Astrocyte of the hippocampus (primary cell): Measurements from ENCODE around the gene IHH.
A peak's percentile ranks its signal among the peaks of the same experiment; 100 is the strongest.

ENCODE experiments used
- DNase-seq: peaks from one replicate; pipeline ENCODE4 v3.0.0; 2011; ENCODE audit warnings: low read depth, low spot score

The IHH gene

DNA sequence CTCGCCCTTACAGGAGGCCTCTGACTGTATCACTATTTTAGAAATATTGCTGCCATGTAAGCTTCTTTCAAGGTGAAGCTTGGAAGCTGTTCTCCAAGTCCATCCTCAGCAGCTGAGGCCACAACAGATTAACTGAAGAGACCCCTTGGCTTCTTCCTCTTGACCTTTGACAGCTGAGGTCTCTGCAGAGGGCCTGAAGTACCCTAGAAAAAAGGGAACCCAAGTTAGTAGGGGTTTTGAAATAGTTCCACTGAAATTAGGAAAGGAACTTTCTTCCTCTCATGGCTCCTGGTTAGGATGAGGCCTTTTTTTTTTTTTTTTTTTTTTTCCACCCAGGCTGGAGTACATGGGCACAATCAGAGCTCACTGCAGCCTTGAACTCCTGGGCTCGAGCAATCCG, 15.5 kb upstream of the IHH start:
- no peak for DNase-seq

DNA sequence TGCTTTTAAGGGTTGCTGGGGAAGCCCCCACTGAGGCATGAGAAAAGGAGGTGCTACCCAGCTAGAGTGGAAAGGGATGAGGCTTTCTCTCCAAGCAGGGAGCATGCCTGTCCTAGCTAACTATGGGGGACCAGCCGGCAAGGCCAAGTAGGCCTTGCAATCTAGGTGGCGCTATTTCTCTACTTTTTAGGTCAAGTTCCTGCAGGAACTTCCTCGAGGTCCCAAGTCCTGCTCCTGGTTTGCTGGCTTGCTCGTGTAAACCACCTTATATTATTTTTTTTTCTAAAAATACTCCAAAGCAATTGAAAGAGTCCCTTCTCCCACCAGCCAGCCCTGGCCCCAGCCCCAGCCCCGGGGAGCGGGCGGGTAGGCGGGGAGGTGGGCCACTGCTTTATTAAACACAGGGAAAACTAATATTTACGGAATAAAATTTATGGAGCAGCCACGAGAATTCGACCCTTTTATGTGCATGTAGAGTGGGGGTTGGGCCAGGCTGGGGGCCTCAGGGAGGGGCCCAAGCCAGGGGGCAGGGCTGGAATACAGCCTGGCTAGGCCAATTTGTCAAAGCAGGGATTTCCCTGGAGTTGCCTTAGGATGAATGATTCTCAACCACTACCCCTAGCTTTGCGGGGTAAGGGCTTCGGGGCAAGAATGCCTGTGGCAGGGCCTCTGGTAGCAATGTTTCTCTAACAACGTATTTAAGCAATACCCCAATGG, 12.8 kb upstream of the IHH start:
- peak; percentile 80 for DNase-seq

DNA sequence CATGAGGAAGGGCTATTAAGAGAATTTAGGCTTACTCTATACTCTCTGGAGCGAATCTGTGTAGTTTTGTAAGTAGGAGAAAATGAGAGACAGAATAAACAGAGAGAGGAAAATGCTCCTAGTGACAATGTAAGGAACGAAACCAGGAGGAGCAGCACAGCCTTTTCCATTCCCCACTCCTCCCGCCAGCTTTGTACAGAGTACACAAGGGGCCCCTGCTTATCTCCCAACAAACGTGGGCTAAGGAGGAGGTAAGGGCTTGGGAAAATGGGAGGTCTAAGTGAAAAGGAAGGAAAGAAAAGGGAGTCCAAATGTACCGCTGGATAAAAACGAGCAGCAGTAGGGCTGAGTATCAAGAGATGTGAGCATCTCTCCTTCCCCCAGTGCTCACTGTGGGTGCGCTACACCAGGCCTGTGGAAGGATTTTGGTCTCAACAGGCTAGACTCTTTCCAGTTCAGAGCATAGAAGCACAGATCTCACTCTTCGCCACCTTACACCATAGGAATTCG, 12.1 kb upstream of the IHH start:
- no peak for DNase-seq

DNA sequence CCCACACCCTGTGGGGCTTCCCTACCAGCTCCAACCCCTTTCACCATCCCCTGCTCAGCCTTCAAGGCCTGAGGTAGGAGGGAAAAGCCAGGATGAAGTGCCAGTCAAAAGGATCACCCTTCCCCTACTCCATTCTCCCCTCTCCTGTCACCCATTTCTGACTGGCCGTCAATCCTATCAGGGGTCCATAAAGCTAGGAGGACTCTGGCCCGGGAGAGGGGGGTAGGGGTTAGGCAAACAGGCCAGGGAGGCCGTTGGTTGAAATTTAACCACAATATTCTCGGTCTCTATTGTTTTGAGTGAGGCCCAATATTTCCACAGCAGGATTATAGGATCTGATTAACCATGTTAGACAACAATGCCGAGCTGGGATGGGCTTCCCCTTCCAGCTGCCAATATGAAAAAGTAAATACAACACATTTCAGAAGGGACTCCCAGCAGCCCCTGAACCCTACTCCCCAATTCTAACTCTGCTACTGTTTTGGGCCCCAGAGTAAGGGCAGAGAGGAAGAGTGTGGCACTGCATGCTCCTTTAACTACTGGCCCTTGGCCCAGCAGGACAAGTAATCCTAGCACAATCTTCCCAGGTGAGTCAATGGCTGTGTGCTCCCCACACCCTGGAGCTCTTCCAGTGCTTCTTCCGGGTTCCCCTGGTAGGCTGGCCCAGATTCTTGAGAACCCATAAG, 10.6 kb upstream of the IHH start:
- no peak for DNase-seq

DNA sequence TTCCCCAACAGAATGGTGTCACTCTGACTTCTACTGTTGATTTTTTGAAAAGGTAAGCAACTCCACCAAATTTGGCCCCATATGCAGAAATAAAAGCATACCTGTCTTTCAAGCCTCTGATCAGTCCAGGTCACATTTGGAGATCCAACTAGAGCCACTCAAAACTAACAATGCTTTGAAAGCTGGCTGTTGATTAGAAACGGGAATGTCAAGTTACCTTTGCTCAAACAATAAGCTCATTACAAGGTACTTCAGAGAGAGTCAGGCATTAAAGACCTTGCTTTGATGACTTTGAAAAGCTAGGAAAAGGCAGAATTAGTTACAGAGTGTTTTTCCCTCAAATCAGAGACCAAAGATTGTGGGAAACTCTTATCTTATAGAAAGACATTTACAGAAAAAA, 4.8 kb upstream of the IHH start:
- DNase-seq, result no peak

DNA sequence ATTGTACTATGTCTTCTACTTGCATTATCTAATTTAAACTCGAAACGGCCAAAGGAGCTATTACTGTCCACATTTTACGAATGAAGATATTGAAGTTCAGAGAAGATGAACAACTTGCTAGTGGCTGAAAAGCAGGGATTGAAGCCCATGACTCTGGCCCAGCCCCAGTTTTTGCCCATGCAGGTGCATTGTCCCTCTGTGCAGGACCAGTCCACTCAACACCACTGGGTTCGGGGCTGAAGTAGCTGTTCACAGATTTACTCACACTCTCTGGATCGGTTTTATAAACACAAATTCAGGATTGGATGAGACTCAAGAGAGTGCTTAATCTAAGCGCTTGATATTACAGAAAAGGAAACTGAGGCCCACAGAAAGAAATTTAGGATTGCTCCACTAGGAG, 1.4 kb upstream of the IHH start:
- DNase-seq, result no peak

DNA sequence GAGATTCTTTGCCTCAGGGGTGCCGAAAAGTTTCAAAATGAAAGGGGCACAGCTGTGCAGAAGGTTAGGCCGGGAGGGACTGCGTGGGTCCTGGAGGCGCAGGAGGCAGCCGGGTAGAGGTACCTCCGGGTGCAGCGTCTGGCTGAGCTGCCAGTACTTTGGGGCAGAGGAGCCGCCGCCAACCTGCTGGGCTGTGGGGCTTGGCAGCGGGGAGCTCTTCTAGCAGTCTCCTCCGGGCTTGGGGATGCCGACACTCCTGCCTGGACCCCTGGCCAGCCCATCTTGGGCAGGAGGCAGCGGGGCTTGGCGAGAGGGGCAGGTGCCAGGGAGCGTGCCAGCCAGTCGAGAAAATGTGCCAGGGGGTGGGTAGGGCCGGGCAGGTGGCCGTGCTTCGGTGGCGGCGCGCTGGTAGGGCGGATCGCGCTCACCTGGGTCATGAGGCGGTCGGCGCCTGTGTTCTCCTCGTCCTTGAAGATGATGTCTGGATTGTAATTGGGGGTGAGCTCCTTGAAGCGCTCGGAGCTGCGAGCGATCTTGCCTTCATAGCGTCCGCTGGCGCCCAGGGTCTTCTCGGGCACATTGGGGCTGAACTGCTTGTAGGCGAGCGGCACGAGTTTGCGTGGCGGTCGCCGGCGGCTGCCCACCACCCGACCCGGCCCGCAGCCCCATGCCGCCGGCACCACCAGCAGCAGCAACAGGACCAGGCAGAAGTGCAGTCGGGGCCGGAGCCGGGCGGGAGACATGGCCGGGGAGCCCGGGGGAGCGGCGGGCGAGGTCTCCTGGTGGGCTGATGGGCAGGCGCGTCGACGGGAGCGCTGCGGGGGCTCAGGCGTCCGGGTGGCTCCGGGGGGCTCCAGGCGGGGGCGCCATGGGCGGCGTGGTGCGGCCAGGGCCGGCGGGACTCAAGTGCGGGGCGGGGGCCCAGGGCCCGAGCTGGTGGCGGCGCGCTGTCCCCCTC, 717 bp downstream of the IHH start:
- peak; percentile 35 for DNase-seq

DNA sequence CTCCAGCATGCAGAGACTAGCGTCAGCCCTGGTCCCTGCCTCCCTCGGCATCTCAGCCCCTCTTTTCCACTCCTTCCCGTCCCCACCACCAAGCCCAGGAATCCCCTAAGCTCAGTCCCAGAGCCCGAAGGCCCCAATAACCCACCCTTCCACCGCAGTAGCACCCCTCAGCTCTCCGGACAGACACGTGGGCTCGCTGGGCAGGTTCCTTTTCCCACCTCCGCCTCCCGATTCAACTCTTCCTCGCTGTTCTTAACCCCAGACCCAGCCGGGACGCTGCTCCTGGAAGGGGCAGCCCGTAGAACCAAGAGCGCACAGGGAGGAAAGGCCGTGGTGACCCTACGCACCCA, 1.4 kb downstream of the IHH start:
- DNase-seq, result peak; percentile 41

DNA sequence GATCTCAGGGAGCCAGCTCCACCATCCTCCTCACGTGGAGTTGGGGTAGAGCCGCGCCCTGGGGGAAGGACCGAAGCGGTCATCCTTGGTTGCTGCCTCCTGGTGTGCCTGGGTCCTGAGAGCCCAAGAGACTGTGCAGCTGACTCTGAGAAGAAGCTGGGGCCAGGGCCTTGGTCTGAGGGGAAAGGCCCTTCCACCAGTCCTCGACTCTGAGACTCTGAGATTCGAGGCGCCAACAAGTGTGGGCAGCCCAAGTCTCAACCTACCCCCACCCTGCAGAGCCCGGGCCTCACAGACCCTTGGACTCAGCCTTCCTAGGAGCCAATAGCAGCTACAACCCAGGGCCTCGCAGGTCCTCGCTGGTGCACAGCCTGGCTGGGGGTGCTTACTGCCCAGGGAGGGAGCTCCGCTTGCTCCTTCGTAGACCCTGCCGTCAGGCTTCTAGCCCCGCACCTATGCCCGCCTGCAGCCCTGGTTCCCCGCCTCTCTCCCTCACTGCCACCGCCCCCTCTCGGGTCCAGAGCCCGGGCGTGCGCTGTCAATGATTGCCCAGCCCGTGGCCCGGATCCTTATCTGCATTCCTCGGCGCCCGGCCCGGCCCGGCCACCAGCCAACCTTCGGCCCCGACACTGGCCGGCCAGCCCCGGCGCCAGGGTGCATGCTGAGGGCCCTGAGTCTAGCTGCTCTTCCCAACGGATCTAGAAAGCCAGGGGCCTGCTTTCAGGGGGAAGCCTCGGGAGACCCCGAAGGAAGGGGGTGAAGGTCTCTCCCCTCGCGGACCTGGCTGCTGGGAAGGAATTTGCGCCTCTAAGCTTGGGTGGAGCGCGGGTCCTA, 2.0 kb downstream of the IHH start:
- peak; percentile 63 for DNase-seq

DNA sequence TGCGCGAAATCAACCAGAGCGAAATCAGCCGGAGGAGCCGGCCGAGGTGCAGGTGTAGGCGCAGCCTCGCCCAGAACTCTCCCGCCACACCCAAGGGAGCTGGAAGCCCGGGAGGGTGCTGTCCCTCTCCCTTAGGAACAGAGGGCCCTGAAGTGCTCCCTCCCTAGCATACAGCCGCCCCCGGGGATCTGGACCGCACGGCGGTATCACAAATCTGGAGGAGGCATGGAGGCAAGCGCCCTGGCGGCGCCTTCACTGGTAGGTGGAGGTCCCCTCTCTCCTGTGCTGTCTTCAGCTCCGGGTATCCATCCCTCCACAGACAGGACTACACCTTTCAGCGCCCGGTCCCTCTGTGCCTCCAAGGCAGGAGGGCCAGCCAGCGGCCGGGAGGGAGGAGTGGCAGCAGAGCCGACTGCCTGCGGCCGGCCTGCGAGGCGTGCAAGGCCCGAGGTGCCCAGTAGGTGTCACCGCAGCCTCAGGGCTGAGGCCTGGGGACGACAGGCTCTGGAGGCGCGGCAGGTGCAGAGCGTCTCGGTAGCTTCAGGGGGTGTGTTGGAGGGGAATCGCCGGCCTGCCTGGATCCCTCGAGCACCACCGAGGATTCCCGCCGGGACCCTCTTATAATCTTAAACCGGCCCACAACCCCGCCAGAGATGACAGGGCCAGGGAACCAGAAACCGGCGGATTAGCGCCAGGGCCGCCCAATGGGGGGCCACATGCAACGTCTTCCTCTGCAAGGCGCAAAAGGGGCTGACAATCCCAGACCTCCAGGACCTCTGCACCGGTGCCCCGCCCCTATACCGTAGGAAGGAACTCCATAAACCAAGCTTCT, 2.8 kb downstream of the IHH start:
- peak; percentile 90 for DNase-seq

DNA sequence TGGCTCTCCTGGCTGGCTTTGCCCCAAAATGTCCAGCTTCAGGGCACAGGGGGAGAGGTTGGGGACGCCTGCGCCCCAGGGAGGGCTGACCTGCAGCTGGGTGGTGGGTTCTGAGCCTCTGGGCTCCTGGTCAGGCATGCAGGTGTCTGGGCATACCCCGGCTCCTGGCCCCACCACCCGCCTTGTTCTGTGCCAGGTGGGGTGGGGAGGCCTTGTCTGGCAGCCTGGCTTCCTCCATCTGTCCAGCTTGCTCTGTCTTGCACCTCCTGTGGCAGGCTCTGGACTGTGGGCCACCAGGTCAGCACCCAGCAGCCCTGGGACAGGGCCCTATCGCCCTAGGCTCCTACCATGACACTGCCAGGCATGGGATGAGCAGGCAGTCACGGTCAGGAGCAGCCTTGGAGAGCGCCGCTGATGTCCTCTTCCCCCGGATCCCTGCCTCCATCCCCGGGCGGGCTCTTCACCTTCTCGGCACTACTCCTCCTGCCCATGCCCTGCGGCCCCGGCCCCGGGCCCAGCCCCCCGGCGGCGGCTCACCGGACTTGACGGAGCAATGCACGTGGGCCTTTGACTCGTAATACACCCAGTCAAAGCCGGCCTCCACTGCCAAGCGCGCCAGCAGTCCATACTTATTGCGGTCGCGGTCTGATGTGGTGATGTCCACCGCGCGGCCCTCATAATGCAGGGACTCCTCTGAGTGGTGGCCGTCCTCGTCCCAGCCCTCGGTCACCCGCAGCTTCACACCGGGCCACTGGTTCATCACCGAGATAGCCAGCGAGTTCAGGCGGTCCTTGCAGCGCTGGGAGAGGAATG, 3.6 kb downstream of the IHH start:
- peak; percentile 24 for DNase-seq

DNA sequence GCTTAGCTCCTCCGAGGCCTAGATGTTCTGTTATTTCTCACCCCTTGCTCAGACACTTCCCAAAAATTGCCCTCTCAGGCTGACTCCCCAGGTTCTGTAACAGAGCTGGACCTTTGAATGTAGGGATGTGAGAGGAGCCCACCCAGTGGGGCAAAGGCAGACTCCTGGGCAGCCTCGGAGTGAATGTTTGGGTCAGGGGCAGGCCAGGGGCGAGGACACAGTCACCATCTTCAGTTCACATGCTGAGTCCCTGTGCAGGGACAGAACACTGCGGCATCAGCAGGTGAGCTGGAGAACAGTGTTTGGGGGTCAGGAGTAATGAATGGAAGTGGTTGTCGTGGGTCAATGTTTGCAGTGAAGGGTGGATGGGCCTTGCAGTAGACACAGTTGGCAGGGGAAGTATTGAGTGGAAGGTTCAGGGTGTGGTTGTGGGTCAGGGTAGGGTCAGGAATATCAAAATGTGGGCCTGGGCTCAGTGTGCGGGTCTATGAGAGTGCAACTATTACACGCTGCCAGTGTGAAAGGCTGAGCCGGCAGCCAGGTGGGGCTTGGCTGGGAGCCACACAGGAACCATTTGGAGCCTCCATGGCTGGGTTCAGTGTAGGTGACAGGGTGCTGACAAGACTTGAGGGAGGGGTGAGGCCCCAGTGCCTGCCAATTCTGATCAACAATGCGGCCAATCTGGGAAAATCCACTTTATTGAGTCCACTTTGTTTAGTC, 4.4 kb downstream of the IHH start:
- no peak for DNase-seq

DNA sequence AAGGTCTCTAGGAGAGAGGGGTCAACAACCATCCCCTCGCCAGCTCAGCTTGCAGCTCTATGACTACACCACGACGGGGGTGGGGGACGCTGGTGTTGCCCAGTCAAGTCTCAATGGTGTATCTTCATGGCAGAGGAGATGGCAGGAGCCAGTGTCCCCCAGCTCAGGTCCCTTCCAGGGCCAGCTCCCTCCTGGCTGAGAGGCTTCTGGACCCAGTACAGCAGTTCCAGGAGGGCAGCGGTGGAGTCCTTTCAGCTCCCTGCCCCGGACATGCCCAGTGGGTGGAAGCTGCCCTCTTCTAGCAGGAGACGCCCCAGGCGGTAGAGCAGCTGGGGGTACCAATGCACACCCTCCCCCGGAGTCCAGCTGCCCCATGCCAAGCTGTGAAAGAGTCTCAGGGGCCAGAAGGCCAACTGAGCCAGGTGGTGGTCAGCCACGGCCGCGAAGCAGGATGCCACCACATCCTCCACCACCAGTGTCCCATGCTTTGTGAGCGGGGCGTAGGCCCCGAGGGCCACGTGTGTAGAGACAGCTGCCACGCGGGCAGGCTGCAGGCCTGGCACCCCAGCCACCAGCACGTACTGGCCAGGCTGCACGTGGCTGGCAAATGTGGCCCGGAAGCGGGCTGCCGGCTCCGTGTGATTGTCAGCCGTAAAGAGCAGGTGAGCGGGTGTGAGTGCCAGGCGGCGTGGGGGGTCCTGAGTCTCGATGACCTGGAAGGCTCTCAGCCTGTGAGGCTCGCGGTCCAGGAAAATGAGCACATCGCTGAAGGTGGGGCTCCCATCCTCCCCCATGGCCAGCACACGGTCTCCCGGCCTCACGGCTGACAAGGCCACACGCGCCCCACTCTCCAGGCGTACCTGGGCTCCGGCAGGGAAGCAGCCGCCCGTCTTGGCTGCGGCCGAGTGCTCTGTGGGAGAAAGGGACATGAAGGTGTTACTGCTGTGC, 5.5 kb downstream of the IHH start:
- no peak for DNase-seq

DNA sequence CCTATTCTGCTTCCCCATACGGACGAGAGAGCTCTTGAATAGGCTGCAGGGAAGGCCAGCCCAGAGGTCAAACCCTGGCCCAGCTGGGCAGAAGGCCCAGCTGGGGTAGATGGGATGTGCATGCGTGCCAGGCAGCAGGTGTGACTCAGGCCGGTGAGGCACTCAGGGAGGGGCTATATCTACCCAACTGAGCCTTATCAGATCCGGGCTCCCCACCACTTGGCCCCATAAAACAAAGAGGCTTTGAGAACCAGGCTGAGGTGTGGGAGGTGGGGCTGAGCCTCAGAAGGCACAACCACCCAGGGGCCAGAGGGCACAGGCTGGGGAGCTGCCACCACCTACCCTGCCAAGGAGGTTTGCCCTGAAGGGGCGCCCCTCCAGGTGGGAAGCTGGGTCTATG, 11.4 kb downstream of the IHH start:
- DNase-seq, result no peak

DNA sequence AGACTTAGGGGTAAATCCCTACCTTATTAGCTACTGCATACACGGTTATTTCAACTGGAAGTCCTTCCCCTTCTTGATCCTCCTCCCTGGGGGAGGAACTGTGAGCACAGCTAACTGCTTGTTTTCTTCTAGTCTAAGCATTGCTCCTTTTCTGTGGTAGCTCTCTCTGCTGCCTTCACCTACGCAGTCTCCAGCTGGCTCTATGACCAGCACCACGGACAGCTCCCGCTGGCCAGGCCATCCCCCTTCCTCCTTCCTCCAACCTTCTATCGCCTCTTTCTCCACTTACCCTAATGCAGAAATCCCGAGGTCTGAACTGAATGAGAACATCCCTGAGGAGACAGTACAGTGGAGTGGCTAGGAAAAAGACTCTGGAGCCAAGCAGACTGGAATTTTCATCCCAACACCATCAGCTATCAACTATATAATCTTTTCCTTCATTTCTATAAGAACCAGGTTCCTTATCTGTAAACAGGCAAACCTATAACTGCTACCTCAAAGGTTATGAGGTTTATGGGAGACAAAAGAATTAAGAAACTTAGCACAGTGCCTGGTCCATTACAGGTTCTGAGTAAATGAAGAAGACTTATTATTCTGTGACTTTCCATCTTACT, 14.7 kb downstream of the IHH start:
- peak; percentile 78 for DNase-seq

DNA sequence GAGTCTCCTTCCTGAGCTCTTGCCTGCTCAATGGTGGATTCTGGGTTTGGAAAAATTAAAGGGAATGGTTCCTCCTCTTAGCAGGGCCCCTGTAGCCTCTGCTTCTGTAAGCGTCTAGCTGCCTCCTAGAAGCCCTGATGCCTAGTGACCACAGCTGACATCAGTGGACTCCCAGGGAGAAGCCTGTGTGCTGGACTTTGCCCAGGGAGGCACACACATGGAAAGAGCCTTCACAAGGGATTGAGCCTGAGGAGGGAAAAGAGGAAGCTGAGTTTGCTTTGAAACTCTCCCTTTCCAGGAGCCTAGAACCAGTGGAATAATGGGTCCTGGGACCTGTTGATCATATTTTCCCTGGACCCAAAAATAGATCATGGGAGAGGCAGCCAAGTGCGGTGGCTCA, 18.0 kb downstream of the IHH start:
- DNase-seq, result no peak

DNA sequence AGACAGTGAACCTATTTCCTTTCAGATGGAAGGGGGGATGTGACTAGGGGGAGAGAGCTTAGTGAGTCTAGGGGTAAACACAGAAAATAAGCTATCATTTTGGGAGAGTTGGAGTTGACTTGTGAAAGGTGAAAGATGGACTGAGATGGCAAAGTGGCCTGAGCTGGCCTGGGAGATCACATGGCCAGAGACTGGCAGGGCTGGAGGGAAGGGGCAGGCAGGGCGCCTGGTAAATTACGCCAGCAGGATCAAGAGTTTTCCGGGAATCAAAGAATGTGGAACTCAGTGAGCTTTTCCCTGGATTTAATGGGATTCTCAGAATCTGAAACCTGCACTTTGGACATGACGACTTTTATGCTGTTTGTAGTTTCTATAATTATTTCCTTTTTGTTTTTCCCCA, 18.6 kb downstream of the IHH start:
- no peak for DNase-seq
